EL (cell line): Measurements from ENCODE around the gene SOX5.

Source experiments
- DNase-seq: peaks from one replicate; pipeline ENCODE4 v3.0.0-alpha.2; 2016

Gene SOX5

GRCh38 chr12:23674064-23674463 lies 275.4 kb downstream of the SOX5 start:
- DNase-seq: no peak

DNA sequence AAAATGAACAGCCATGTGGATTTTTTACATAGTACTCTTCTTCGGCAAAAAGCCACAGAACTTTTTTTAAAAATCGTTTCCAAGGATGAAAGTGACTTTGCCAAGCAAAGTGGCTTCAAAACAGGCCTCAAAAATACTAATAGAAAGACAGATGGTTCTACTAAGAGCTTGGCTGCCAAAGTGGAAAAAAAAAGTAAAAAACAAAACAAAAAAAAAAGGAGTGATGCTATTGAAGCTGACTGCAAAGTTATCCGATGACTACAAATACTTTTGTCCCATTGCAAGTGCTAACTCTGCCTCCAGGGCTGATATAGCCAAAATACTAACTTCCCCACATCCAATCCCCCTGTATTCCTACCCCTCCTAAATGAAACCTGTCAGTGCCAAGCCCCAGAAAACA lies 277.6 kb downstream of the SOX5 start:
- DNase-seq: no peak

GRCh38 chr12:23670684-23671083 lies 278.8 kb downstream of the SOX5 start:
- DNase-seq: no peak

DNA sequence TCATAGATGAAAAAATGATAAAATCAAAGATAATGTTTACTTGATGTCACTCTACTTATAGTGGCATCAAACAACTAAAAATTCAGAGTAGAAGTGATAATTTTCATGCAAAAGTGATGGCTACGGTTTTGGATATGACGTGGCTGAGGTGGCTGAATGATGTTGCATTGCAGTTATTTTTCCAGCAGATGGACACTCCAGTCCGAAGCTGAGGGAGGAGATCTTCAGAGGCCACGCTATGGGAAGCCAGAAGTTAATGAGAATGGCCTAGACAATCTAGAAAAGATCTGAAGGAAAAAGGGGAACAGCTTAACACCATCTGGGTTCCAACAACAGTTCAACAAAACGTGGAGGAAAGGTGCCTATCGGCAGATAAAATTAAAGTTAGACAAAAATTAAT lies 279.8 kb downstream of the SOX5 start:
- DNase-seq: no peak

- DNase-seq: no peak
These were observed 282.6 kb downstream of the SOX5 start for GRCh38 chr12:23666866-23667265.

DNA sequence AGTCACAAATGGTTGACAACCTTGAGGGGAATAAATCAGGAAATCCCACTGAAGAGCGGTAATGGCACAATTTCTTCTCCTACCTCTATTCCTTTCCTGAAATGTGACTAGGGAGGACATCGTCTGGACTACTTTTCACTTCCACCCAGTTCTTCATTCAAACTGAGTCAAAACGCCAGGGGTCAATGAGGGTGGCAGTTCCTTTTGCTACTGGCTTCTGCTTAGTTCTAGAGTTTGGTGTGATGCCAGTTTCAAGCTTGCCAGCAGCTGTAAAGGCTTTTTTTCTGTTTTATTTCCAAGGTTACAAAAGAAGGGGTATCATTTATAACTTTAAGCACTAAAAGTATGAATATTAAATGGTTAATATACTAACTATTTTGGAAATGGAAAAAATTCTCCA lies 286.5 kb downstream of the SOX5 start:
- no peak for DNase-seq

DNA sequence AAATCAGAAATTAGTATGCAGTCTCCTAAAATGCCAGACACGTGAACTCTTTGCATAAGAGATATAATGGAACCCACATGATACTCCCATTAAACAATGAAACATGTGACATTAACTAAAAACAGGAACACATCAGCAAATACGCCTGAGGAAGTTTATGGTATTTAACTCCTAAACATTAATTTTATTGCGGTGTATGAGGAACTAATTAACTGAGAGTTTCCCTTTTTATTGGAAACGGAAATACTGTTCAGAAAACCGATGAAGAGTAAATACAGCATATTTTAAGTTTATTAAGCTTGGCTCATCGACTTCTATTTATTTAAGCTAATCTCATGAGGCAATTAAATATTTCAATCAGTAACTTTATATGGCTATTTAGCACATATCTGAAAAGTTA lies 290.3 kb downstream of the SOX5 start:
- DNase-seq: no peak

GRCh38 chr12:23657598-23657997 lies 291.9 kb downstream of the SOX5 start:
- no peak for DNase-seq

GRCh38 chr12:23655884-23656283 lies 293.6 kb downstream of the SOX5 start:
- no peak for DNase-seq

DNA sequence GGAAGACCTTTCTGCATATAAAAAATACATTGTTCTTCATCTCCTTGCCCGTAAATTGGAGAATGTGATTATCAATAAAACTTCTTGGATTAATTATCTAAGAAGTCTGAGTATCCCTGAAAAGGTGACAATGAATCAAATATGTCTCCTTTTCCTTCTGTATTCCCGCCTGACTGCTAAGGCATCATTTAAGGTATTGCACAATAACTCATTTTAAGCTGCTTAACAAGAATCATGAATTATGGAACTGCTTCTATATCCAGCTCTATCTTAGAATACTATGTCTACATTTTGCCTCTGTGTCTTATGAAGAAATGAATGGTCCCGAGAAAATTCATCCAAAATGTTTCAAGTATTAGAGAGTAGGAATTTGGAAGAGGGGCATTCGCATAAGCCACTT lies 294.4 kb downstream of the SOX5 start:
- DNase-seq: no peak

DNA sequence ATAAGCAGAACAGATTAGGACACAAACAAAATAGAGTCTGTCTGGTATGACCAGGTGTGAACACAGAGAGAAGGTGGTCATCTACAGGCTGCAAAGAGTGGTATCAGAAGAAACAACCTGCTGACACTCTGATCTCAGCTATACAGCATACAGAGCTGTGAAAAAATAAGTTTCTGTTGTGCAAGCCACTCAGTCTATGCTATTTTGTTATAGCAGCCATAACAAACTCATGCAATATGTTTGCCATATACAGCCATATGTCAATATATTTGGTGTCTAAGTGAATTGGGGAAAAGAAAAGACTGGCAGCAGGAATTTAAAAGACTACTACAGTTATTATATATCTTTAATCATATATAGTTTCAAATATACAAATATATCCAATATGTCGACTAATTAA lies 300.9 kb downstream of the SOX5 start:
- DNase-seq: no peak

DNA sequence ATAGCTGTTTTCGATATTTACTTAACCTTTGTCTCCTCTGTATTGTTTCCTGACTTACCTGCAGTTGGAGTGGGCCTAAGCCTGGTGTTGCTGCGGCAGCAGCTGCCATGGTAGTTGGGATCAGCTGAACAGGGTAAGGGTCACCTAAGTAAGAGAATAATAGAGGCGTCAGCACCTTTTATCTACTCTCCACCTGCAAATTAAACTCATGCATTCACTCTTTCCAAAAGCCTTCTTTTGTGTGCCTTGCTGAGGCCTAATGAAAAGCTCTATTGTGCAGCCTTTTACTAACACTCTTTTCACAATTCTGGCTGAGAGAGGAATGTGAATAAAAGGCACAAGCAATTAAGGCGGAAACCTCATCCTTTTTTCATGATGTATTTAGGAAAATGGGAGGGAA lies 308.7 kb downstream of the SOX5 start:
- no peak for DNase-seq

DNA sequence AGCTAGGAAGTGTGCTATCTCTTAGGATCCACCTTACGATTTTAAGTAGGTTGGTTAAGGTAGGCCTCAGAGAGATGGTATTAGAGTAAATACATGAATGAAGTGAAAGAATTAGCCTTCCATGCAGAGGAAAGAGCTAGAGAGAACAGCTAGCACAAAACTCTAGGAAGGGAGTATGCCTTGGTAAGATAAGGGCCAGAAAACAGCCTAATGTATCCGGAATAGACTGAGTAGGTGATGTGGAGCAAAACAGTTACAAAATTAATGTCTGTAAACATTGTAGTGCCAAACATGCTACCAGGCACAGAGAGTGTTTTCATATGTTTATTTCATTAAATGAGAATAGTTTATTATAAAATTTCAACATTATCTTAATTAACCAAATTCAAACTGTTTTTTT lies 315.1 kb downstream of the SOX5 start:
- no peak for DNase-seq

- no peak for DNase-seq
These were observed 317.6 kb downstream of the SOX5 start for GRCh38 chr12:23631786-23632377.

GRCh38 chr12:23630524-23630923 lies 318.9 kb downstream of the SOX5 start:
- no peak for DNase-seq

- DNase-seq: no peak
These were observed 320.7 kb downstream of the SOX5 start for GRCh38 chr12:23628806-23629205.

DNA sequence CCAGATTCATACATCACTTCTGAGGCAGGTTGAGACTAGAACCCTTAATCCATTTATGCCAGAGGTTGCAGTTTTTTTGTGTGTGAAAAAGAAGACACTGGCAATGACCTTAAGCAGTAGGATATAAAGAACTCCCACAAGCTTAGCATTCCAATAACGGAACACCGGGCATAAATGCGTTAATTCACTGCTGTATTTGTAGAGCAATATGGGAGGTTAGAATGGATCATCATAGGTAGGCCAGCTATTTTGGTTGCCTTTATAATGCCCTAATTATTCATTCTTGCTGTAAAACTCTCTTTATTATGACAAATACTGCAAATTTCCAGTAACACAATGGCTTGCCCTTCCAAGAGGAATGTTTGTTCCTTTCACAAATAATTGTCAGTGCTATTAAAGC lies 322.7 kb downstream of the SOX5 start:
- no peak for DNase-seq

DNA sequence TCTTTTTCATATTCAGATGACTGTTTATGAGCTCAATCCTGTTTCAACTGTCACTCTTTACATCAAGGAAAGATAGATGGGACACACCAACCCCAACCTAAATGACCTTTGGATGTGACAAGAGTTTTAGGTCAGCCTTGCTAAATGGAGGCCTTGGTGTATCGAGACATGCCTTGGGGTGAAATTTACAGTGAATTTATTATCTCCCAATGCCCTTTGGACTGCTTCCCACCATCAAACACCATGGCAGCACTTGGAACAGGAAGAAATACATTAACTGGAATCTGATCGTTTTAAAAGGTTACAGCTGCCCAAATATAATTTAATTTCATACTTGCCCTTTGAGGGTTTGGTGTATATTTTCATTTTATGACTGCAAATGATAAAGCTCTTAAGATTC lies 327.6 kb downstream of the SOX5 start:
- no peak for DNase-seq

- DNase-seq: no peak
These were observed 330.8 kb downstream of the SOX5 start for GRCh38 chr12:23618718-23619117.

DNA sequence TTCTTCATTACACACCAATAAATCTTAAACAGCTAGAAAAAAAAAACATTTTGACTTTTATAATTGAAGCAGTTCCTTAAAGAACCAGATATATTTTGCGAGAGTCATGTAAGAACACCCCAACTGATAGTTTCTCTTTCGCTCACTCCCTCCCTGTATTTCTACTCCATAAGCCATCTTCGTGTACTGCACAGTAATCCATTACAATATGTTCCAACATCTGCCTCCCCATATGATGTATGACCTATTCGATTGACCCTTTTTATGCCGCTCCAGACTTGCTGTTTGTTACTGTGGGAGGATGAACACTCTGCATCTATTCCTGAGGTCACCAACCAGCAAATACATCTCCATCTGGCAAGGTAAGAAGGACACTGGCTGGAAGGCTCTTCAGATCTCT lies 331.7 kb downstream of the SOX5 start:
- DNase-seq: no peak

DNA sequence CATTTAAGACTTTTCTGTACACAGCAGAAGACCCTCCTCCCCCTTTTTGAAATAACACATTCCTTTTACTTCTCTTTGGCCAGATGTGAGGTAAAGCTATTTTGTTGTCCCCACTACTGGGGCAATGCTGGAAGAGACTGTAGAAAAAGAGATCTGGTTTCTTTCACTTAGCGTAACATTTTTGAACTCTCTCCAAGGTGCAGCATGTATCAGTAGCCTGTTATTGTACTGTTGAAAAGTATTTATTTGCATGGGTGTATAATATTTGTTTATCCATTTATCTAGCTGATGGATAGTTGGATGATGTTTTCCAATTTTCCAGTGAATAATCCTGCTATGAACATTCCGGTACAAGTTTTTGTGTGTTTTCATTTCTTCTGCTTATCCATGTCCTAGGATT lies 335.2 kb downstream of the SOX5 start:
- DNase-seq: no peak

- DNase-seq: no peak
These were observed 338.1 kb downstream of the SOX5 start for GRCh38 chr12:23611320-23611719.

GRCh38 chr12:23600919-23601318 lies 348.6 kb downstream of the SOX5 start:
- DNase-seq: no peak

GRCh38 chr12:23596568-23596967 lies 352.9 kb downstream of the SOX5 start:
- no peak for DNase-seq

- DNase-seq: no peak
These were observed 361.5 kb downstream of the SOX5 start for GRCh38 chr12:23587833-23588559.
